KMS-11 (cell line): ENCODE data around the gene RFX8.

ENCODE experiments used
- H2AFZ ChIP-seq: fragments of 200-600 bp; sonication (generic); 2 replicates; pipeline ENCODE4 v1.6.1; 2016; ENCODE audit warnings: antibody characterized with exemption, mixed run types, low read depth
- H3K27ac ChIP-seq: fragments of 200-600 bp; sonication (generic); 2 replicates; pipeline ENCODE4 v1.6.1; 2016; ENCODE audit warnings: mild to moderate bottlenecking, mixed run types
- H3K27me3 ChIP-seq: fragments of 200-600 bp; sonication (generic); 2 replicates; pipeline ENCODE4 v1.6.1; 2017; ENCODE audit warnings: mild to moderate bottlenecking, low read depth, mixed run types, moderate library complexity; ENCODE audit not compliant: insufficient read depth
- H3K36me3 ChIP-seq: fragments of 200-600 bp; sonication (generic); 2 replicates; pipeline ENCODE4 v1.6.1; 2017; ENCODE audit warnings: mild to moderate bottlenecking, mixed run types; ENCODE audit not compliant: insufficient read depth
- H3K4me1 ChIP-seq: fragments of 200-600 bp; sonication (generic); 2 replicates; pipeline ENCODE4 v1.6.1; 2016; ENCODE audit warnings: mild to moderate bottlenecking, low read depth, mixed run types; ENCODE audit not compliant: poor library complexity, severe bottlenecking
- H3K4me2 ChIP-seq: fragments of 200-600 bp; sonication (generic); 2 replicates; pipeline ENCODE4 v1.7.0; 2016; ENCODE audit warnings: mild to moderate bottlenecking, mixed run types
- H3K4me3 ChIP-seq: fragments of 200-600 bp; sonication (generic); IDR thresholded peaks from 2 replicates; pipeline ENCODE4 v1.6.1; 2017; ENCODE audit warnings: low read depth, low read length, mixed read lengths; ENCODE audit not compliant: insufficient read depth
- H3K79me2 ChIP-seq: fragments of 200-600 bp; sonication (generic); 2 replicates; pipeline ENCODE4 v1.6.1; 2016; ENCODE audit warnings: low read depth, mixed run types; ENCODE audit not compliant: insufficient read depth
- H3K9ac ChIP-seq: fragments of 200-600 bp; sonication (generic); 2 replicates; pipeline ENCODE4 v1.6.1; 2016; ENCODE audit warnings: mild to moderate bottlenecking, mixed run types
- H4K20me1 ChIP-seq: fragments of 200-600 bp; sonication (generic); 2 replicates; pipeline ENCODE4 v1.6.1; 2016; ENCODE audit warnings: mild to moderate bottlenecking, mixed run types; ENCODE audit not compliant: insufficient read depth
- CTCF ChIP-seq: fragments of 200-600 bp; sonication (generic); conservative IDR thresholded peaks from 2 replicates; pipeline ENCODE4 v1.6.1; 2017; ENCODE audit warnings: low read depth, mild to moderate bottlenecking, antibody characterized with exemption, low read length, moderate library complexity, mixed read lengths

The RFX8 gene

GRCh38 chr2:101379091-101379490 is 95.8 kb downstream of the RFX8 start:
- H3K4me3 ChIP-seq = no peak overlapping the region
- no peak overlapping the region for H3K4me2 ChIP-seq
- H2AFZ ChIP-seq = no peak overlapping the region
- H3K79me2 ChIP-seq = no peaks in the 10 kb centered on the region
- H3K27ac ChIP-seq = no peak overlapping the region
- TF ChIP-seq CTCF = no peak
- no peaks in the 10 kb centered on the region for H3K36me3 ChIP-seq
- no peaks in the 10 kb centered on the region for H3K4me1 ChIP-seq
- no peak overlapping the region for H3K9ac ChIP-seq
- H4K20me1 ChIP-seq = no peaks in the 10 kb centered on the region
- H3K27me3 ChIP-seq = no peaks in the 10 kb centered on the region

- H3K79me2 ChIP-seq = no peaks in the 10 kb centered on the region
- no peaks in the 10 kb centered on the region for H3K4me1 ChIP-seq
- no peaks in the 10 kb centered on the region for H4K20me1 ChIP-seq
- no peaks in the 10 kb centered on the region for H3K36me3 ChIP-seq
- no peak overlapping the region for H3K4me2 ChIP-seq
- no peak overlapping the region for H3K9ac ChIP-seq
- H3K4me3 ChIP-seq = no peak overlapping the region
- H2AFZ ChIP-seq = no peak overlapping the region
- no peak for TF ChIP-seq CTCF
- no peaks in the 10 kb centered on the region for H3K27me3 ChIP-seq
- H3K27ac ChIP-seq = no peak overlapping the region
These were observed 99.3 kb downstream of the RFX8 start for GRCh38 chr2:101375653-101376052.

GRCh38 chr2:101374821-101375561 is 99.9 kb downstream of the RFX8 start:
- Histone ChIP-seq H3K9ac (no peak overlapping the region), H3K4me3 (no peak overlapping the region), H3K36me3 (no peaks in the 10 kb centered on the region), H3K27me3 (no peaks in the 10 kb centered on the region), H4K20me1 (no peaks in the 10 kb centered on the region), H2AFZ (no peak overlapping the region), H3K4me2 (no peak overlapping the region), H3K27ac (no peak overlapping the region), H3K79me2 (no peaks in the 10 kb centered on the region), H3K4me1 (no peaks in the 10 kb centered on the region)
- TF ChIP-seq CTCF = no peak

- Histone ChIP-seq H4K20me1 (no peaks in the 10 kb centered on the region), H2AFZ (no peak overlapping the region), H3K4me1 (no peaks in the 10 kb centered on the region), H3K79me2 (no peaks in the 10 kb centered on the region), H3K27ac (no peak overlapping the region), H3K4me3 (no peak overlapping the region), H3K9ac (no peak overlapping the region), H3K27me3 (no peaks in the 10 kb centered on the region), H3K36me3 (no peaks in the 10 kb centered on the region), H3K4me2 (no peak overlapping the region)
- no peak for TF ChIP-seq CTCF
These were observed 102.1 kb downstream of the RFX8 start for GRCh38 chr2:101372792-101373191.
